BLaER1 (cell line): ENCODE data around the gene MPPED1.

ENCODE experiments used
- H3K27ac ChIP-seq: shearing (Covaris generic); formaldehyde crosslinking; 2 replicates; pipeline ENCODE4 v1.8.1; 2022
- H3K27me3 ChIP-seq: shearing (Covaris generic); formaldehyde crosslinking; 2 replicates; pipeline ENCODE4 v1.8.1; 2022
- H3K36me3 ChIP-seq: shearing (Covaris generic); formaldehyde crosslinking; 2 replicates; pipeline ENCODE4 v1.8.1; 2022
- H3K4me1 ChIP-seq: shearing (Covaris generic); formaldehyde crosslinking; 2 replicates; pipeline ENCODE4 v1.8.1; 2022
- H3K4me2 ChIP-seq: shearing (Covaris generic); formaldehyde crosslinking; 2 replicates; pipeline ENCODE4 v1.8.1; 2022
- H3K4me3 ChIP-seq: shearing (Covaris generic); formaldehyde crosslinking; 2 replicates; pipeline ENCODE4 v1.8.1; 2022
- H3K9ac ChIP-seq: shearing (Covaris generic); formaldehyde crosslinking; 2 replicates; pipeline ENCODE4 v1.8.1; 2022
- H3K9me3 ChIP-seq: shearing (Covaris generic); formaldehyde crosslinking; 2 replicates; pipeline ENCODE4 v1.8.1; 2022
- H4K20me1 ChIP-seq: shearing (Covaris generic); formaldehyde crosslinking; 2 replicates; pipeline ENCODE4 v1.8.1; 2022
- Cebpa-rat ChIP-seq: shearing (Covaris generic); IDR thresholded peaks from 2 replicates; pipeline ENCODE4 v1.8.1; 2022

Gene MPPED1

DNA sequence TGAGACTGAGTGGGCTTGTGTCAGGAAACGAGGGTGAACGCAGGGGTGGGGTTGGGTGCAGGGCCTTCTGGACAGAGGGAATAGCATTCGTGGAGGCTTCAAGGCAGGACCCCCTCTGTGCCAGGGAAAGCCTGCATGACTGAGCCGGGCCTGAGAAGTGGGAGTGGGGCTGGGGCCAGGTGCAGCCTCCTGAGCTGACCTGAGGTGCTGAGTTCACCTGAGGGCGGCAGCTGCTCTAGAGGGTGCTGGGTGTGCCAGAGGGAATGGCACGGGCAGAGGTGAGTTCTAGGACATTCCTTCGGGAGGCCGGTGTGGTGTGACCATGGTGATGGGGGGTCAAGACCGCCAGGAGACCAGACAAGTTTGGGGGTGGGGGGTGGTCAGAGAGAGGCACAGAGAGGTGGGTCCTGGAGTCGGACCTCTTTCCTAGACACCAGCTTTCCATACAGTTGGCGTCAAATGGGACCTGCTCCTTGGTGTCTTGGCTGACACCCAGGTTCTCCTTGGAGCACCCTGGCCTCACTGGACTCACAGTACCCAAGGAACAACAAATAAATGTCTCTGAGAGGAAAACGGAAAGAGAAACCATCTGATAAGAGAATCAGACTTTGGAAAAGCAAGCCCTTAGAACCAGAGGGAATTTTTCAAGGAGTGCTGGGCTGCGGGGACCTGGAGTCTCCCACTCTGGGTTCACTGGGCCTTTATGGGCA is 7.7 kb downstream of the MPPED1 start:
- Histone ChIP-seq H3K9ac (no peak overlapping the region), H3K4me2 (peak overlapping the region; percentile 16; the same call in 1 of the 2 replicates), H3K9me3 (no peaks in the 10 kb centered on the region), H3K27me3 (peaks cover 3% of the 10 kb centered on the region; the same call in 1 of the 2 replicates), H3K36me3 (no peaks in the 10 kb centered on the region), H3K4me1 (peaks cover 10% of the 10 kb centered on the region), H4K20me1 (no peaks in the 10 kb centered on the region), H3K27ac (no peak overlapping the region), H3K4me3 (no peak overlapping the region)
- no peak for TF ChIP-seq Cebpa-rat

GRCh38 chr22:43421046-43421665 is 9.3 kb downstream of the MPPED1 start:
- no peaks in the 10 kb centered on the region for H3K9me3 ChIP-seq
- peaks cover 17% of the 10 kb centered on the region for H3K4me1 ChIP-seq
- H3K9ac ChIP-seq, result no peak overlapping the region
- H4K20me1 ChIP-seq, result no peaks in the 10 kb centered on the region
- H3K27ac ChIP-seq, result no peak overlapping the region
- TF ChIP-seq Cebpa-rat, result no peak
- no peaks in the 10 kb centered on the region for H3K27me3 ChIP-seq
- no peak overlapping the region for H3K4me3 ChIP-seq
- no peaks in the 10 kb centered on the region for H3K36me3 ChIP-seq
- H3K4me2 ChIP-seq, result no peak overlapping the region

GRCh38 chr22:43421914-43422615 is 10.3 kb downstream of the MPPED1 start:
- Histone ChIP-seq H3K27ac (no peak overlapping the region), H3K36me3 (no peaks in the 10 kb centered on the region), H3K4me1 (peaks cover 26% of the 10 kb centered on the region), H3K4me3 (no peak overlapping the region), H3K9me3 (no peaks in the 10 kb centered on the region), H3K9ac (no peak overlapping the region), H3K4me2 (no peak overlapping the region), H3K27me3 (no peaks in the 10 kb centered on the region), H4K20me1 (no peaks in the 10 kb centered on the region)
- no peak for TF ChIP-seq Cebpa-rat

GRCh38 chr22:43423046-43423445 is 11.2 kb downstream of the MPPED1 start:
- H3K4me3 ChIP-seq, result no peak overlapping the region
- no peaks in the 10 kb centered on the region for H3K27me3 ChIP-seq
- no peaks in the 10 kb centered on the region for H3K36me3 ChIP-seq

GRCh38 chr22:43424201-43424600 is 12.4 kb downstream of the MPPED1 start:
- H3K4me1 ChIP-seq, result peaks cover 25% of the 10 kb centered on the region
- no peak for TF ChIP-seq Cebpa-rat
- no peak overlapping the region for H3K9ac ChIP-seq
- H3K4me2 ChIP-seq, result no peak overlapping the region
- H3K36me3 ChIP-seq, result no peaks in the 10 kb centered on the region
- no peaks in the 10 kb centered on the region for H4K20me1 ChIP-seq
- H3K9me3 ChIP-seq, result no peaks in the 10 kb centered on the region
- no peaks in the 10 kb centered on the region for H3K27me3 ChIP-seq
- no peak overlapping the region for H3K27ac ChIP-seq
- H3K4me3 ChIP-seq, result no peak overlapping the region

More at GRCh38 chr22:43423046-43423445, 11.2 kb downstream of the MPPED1 start:
- H3K9ac ChIP-seq, result no peak overlapping the region
- H3K4me1 ChIP-seq, result peaks cover 34% of the 10 kb centered on the region
- no peaks in the 10 kb centered on the region for H4K20me1 ChIP-seq
- H3K4me2 ChIP-seq, result no peak overlapping the region
- no peak for TF ChIP-seq Cebpa-rat
- H3K27ac ChIP-seq, result no peak overlapping the region
- no peaks in the 10 kb centered on the region for H3K9me3 ChIP-seq

GRCh38 chr22:43424666-43425630 is 13.1 kb downstream of the MPPED1 start:
- no peak overlapping the region for H3K4me3 ChIP-seq
- TF ChIP-seq Cebpa-rat, result no peak
- no peak overlapping the region for H3K4me2 ChIP-seq
- H3K36me3 ChIP-seq, result no peaks in the 10 kb centered on the region
- H3K9ac ChIP-seq, result no peak overlapping the region
- H4K20me1 ChIP-seq, result no peaks in the 10 kb centered on the region
- no peak overlapping the region for H3K27ac ChIP-seq
- no peaks in the 10 kb centered on the region for H3K27me3 ChIP-seq
- peaks cover 23% of the 10 kb centered on the region for H3K4me1 ChIP-seq
- no peaks in the 10 kb centered on the region for H3K9me3 ChIP-seq

- no peaks in the 10 kb centered on the region; the same call in 1 of the 2 replicates for H3K27me3 ChIP-seq
- TF ChIP-seq Cebpa-rat, result no peak
- H4K20me1 ChIP-seq, result no peaks in the 10 kb centered on the region
- H3K4me2 ChIP-seq, result peak overlapping the region; percentile 72
- H3K4me3 ChIP-seq, result no peak overlapping the region
- H3K9me3 ChIP-seq, result no peaks in the 10 kb centered on the region
- peak overlapping the region; percentile 53; the same call in 1 of the 2 replicates for H3K27ac ChIP-seq
- no peaks in the 10 kb centered on the region for H3K36me3 ChIP-seq
- peaks cover 23% of the 10 kb centered on the region for H3K4me1 ChIP-seq
- 0 out of 2 replicates have a peak overlapping the region, but pooled peaks have one; percentile 28 for H3K9ac ChIP-seq
Measured at GRCh38 chr22:43425976-43426785, 14.4 kb downstream of the MPPED1 start.

- H3K27me3 ChIP-seq, result peaks cover 6% of the 10 kb centered on the region; the same call in 1 of the 2 replicates
- peaks cover 23% of the 10 kb centered on the region for H3K4me1 ChIP-seq
- H3K9me3 ChIP-seq, result no peaks in the 10 kb centered on the region
- 0 out of 2 replicates have a peak overlapping the region, but pooled peaks have one; percentile 28 for H3K9ac ChIP-seq
- peak overlapping the region; percentile 53; the same call in 1 of the 2 replicates for H3K27ac ChIP-seq
- H3K36me3 ChIP-seq, result no peaks in the 10 kb centered on the region
- TF ChIP-seq Cebpa-rat, result no peak
- H3K4me2 ChIP-seq, result peak overlapping the region; percentile 72
- no peaks in the 10 kb centered on the region for H4K20me1 ChIP-seq
- no peak overlapping the region for H3K4me3 ChIP-seq
Measured at GRCh38 chr22:43426816-43427215, 15.0 kb downstream of the MPPED1 start.
